Upper lobe of right lung (tissue), 1 donor: ENCODE results near the gene ERICH6. TPM values are rescaled to one million over a fixed set of nuclear protein-coding genes. Genes with fewer than 3 reads are reported as not detected.

Source experiments
- ATAC-seq: fragments of 200-7000 bp; cut with Tn5 transposase; one replicate; pipeline ENCODE4 v1.9.1; 2020; ENCODE audit warnings: mild to moderate bottlenecking, moderate library complexity
- DNase-seq: peaks from one replicate; pipeline ENCODE4 v3.0.0-alpha.2; 2020
- H3K27ac ChIP-seq: fragments of 200-600 bp; one replicate; pipeline ENCODE4 v1.8.0; 2022
- H3K27me3 ChIP-seq: fragments of 200-600 bp; one replicate; pipeline ENCODE4 v1.8.0; 2022; ENCODE audit warnings: mild to moderate bottlenecking
- H3K36me3 ChIP-seq: fragments of 200-600 bp; one replicate; pipeline ENCODE4 v1.8.0; 2022
- H3K4me1 ChIP-seq: fragments of 200-600 bp; one replicate; pipeline ENCODE4 v1.8.0; 2022
- H3K4me3 ChIP-seq: fragments of 200-600 bp; one replicate; pipeline ENCODE4 v1.8.0; 2022; ENCODE audit warnings: mild to moderate bottlenecking
- H3K9me3 ChIP-seq: fragments of 200-600 bp; one replicate; pipeline ENCODE4 v1.8.0; 2022
- CTCF ChIP-seq: fragments of 200-600 bp; IDR thresholded peaks from one replicate; pipeline ENCODE4 v1.8.0; 2022; ENCODE audit warnings: antibody characterized with exemption
- intact Hi-C: fragments of 100-400 bp; cut with DNase I; formaldehyde crosslinking; loops from one replicate; pipeline ENCODE4 v1.11.0; 2022
- total RNA-seq: library from RNA; stranded (reverse); fragmentation: NEBNext Ultra II Directional; extraction: Animal tissue kit (Norgen Biotek cat#: 25700); gene quantifications from one replicate; pipeline ENCODE4 v1.2.1, GENCODE V29; 2021
- donor health status: DM: no; HTN: yes; CAD: no; lungs with severe emphysema.

The ERICH6 gene
- total RNA-seq, 1 donor from 2014 or later: not detected

- TF ChIP-seq CTCF: no peak
- H3K36me3 ChIP-seq: no peaks in the 10 kb centered on the region
- H3K4me1 ChIP-seq: peaks cover 5% of the 10 kb centered on the region
- DNase-seq (no peak), ATAC-seq (peak; percentile 71)
- no peak overlapping the region for H3K27ac ChIP-seq
- no peaks in the 10 kb centered on the region for H3K9me3 ChIP-seq
- no peak overlapping the region for H3K4me3 ChIP-seq
- intact Hi-C loops: loop anchor here (10.0 kb wide), 1 partner anchor 139 kb away; no protein-coding TSS in a partner anchor
- H3K27me3 ChIP-seq: no peaks in the 10 kb centered on the region
Observed at GRCh38 chr3:150725548-150725947, 21.8 kb upstream of the ERICH6 start.

- H3K36me3 ChIP-seq: no peaks in the 10 kb centered on the region
- ATAC-seq (no peak), DNase-seq (no peak)
- H3K27ac ChIP-seq: no peak overlapping the region
- peaks cover 5% of the 10 kb centered on the region for H3K4me1 ChIP-seq
- H3K9me3 ChIP-seq: no peaks in the 10 kb centered on the region
- H3K4me3 ChIP-seq: no peak overlapping the region
- intact Hi-C loops: loop anchor here (10.0 kb wide), 1 partner anchor 141 kb away; no protein-coding TSS in a partner anchor
- H3K27me3 ChIP-seq: no peaks in the 10 kb centered on the region
- no peak for TF ChIP-seq CTCF
Observed at GRCh38 chr3:150723946-150724345, 20.2 kb upstream of the ERICH6 start.

GRCh38 chr3:150722267-150722666 lies 18.5 kb upstream of the ERICH6 start:
- ATAC-seq (no peak), DNase-seq (no peak)
- no peaks in the 10 kb centered on the region for H3K27me3 ChIP-seq
- peaks cover 5% of the 10 kb centered on the region for H3K4me1 ChIP-seq
- intact Hi-C loops: loop anchor here (10.0 kb wide), 1 partner anchor 143 kb away; no protein-coding TSS in a partner anchor
- no peak overlapping the region for H3K4me3 ChIP-seq
- H3K9me3 ChIP-seq: no peaks in the 10 kb centered on the region
- TF ChIP-seq CTCF: no peak
- no peak overlapping the region for H3K27ac ChIP-seq
- H3K36me3 ChIP-seq: no peaks in the 10 kb centered on the region

- DNase-seq (no peak), ATAC-seq (peak; percentile 87)
- H3K9me3 ChIP-seq: no peaks in the 10 kb centered on the region
- H3K36me3 ChIP-seq: no peaks in the 10 kb centered on the region
- intact Hi-C loops: loop anchor here (10.0 kb wide), 1 partner anchor 143 kb away; no protein-coding TSS in a partner anchor
- no peaks in the 10 kb centered on the region for H3K27me3 ChIP-seq
- peak; percentile 85 for TF ChIP-seq CTCF
- no peak overlapping the region for H3K4me3 ChIP-seq
- peaks cover 5% of the 10 kb centered on the region for H3K4me1 ChIP-seq
- H3K27ac ChIP-seq: no peak overlapping the region
Observed at GRCh38 chr3:150721285-150722130, 17.8 kb upstream of the ERICH6 start.

GRCh38 chr3:150720444-150720843 lies 16.7 kb upstream of the ERICH6 start:
- no peak for TF ChIP-seq CTCF
- H3K4me1 ChIP-seq: peaks cover 5% of the 10 kb centered on the region
- no peak for DNase-seq
- no peaks in the 10 kb centered on the region for H3K27me3 ChIP-seq
- no peaks in the 10 kb centered on the region for H3K36me3 ChIP-seq
- H3K9me3 ChIP-seq: no peaks in the 10 kb centered on the region
- intact Hi-C loops: loop anchor here (10.0 kb wide), 1 partner anchor 144 kb away; no protein-coding TSS in a partner anchor
- H3K4me3 ChIP-seq: no peak overlapping the region
- H3K27ac ChIP-seq: no peak overlapping the region
- ATAC-seq: no peak
